Fibroblast of villous mesenchyme (primary cell): ENCODE data around the gene CNIH1. TPM values are rescaled to one million over a fixed set of nuclear protein-coding genes. Genes with fewer than 3 reads are reported as not detected.
"Not testable (repeated sequence)": the region's sequence is repeated elsewhere in the genome, so short reads cannot be mapped to it uniquely, and the experiment has no call there.

ENCODE experiments used
- DNase-seq: peaks from one replicate; pipeline ENCODE4 v3.0.0-alpha.2; 2010; ENCODE audit warnings: low read depth
- H3K4me3 ChIP-seq: 2 replicates; pipeline ENCODE4 v1.5.1; 2011; ENCODE audit warnings: low read depth, mild to moderate bottlenecking, low read length
- total RNA-seq: library from RNA; depleted of rRNA; stranded (reverse); fragments of >200 nt; gene quantifications from 2 replicates; pipeline ENCODE4 v1.2.3, GENCODE V29; 2012
- TF ChIP-seq, protein P1 (sequence below): IDR thresholded peaks from 2 replicates; pipeline ENCODE4 v1.5.1; 2012; ENCODE audit warnings: low read depth, mild to moderate bottlenecking, low read length; ENCODE audit not compliant: insufficient read depth

Gene CNIH1
- total RNA-seq, 1 donor = 94.1 TPM

DNA sequence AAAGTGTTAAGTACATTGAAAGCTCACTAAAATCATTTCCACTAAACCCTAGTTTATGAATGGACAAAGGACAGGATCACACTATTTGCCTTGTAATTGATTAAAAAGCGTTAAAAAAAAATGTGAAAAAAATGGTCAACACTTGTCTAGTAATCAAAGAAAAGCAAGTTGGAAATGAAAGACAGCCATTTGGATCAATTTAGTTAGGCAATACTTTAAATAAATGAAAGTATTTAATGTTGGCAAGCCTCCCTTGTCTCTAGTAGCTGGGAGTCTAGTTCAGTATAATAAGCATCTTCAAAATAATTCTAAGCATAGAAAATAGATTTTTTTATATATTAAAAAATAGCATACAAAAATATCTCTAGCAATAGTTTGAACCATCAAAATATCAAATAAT, 14.2 kb upstream of the CNIH1 start:
- H3K4me3 ChIP-seq = no peak overlapping the region
- TF ChIP-seq, protein P1, sequence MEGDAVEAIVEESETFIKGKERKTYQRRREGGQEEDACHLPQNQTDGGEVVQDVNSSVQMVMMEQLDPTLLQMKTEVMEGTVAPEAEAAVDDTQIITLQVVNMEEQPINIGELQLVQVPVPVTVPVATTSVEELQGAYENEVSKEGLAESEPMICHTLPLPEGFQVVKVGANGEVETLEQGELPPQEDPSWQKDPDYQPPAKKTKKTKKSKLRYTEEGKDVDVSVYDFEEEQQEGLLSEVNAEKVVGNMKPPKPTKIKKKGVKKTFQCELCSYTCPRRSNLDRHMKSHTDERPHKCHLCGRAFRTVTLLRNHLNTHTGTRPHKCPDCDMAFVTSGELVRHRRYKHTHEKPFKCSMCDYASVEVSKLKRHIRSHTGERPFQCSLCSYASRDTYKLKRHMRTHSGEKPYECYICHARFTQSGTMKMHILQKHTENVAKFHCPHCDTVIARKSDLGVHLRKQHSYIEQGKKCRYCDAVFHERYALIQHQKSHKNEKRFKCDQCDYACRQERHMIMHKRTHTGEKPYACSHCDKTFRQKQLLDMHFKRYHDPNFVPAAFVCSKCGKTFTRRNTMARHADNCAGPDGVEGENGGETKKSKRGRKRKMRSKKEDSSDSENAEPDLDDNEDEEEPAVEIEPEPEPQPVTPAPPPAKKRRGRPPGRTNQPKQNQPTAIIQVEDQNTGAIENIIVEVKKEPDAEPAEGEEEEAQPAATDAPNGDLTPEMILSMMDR = no peak
- DNase-seq = no peak

DNA sequence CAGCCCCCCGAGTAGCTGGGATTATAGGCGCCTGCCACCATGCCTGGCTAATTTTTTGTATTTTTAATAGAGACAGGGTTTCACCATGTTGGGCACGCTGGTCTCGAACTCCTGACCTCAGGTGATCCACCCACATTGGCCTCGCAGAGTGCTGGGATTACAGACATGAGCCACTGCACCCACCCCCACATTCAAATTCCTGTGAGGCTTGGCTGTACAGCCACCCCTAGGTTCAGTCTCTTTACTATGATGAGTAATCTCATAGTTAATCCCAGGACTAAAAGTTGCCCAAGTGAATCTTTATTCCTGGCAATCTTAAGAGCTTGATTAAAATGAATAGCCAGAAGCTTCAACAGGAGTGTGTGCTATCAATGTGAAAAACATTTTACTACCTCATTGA, 12.8 kb upstream of the CNIH1 start:
- H3K4me3 ChIP-seq, DNase-seq: not testable (repeated sequence)

DNA sequence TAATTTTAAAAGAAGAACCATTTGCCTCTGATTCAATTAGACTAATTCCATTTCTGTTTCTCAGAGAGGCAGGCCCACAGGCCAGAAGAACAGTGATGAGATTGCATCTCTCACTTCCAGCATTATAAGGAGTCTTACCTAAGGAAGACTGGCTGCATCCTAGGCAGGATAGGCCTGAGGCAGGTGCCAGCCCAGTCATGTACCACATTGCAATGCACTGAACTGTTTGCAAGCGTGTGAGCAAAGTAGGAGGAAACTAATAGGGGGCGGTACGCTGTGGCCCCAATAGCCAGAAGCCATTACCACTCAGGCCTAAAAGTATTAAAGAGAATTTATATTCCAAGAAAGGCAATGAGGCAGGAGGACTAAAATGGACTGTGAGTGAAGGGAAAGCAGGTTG, 12.1 kb upstream of the CNIH1 start:
- no peak overlapping the region for H3K4me3 ChIP-seq
- TF ChIP-seq, protein P1 = no peak
- no peak for DNase-seq

DNA sequence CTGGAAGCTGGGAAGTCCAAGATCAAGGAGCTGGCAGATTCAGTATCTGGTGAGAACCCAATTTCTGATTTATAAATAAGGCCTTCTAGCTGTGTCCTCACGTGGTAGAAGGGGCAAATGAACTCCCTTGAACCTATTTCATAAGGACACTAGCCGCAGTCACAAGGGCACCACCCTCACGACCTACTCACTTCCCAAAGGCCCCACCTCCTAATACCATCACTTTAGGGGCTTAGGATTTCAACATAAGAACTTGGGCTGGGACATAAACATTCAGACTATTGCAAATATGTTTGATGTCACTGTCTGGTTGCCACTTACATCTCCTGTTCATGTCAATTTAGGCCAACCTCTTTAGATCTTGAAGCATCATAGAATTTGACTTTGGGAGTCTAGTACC, 10.8 kb upstream of the CNIH1 start:
- TF ChIP-seq, protein P1 = no peak
- DNase-seq = no peak
- H3K4me3 ChIP-seq = no peak overlapping the region

DNA sequence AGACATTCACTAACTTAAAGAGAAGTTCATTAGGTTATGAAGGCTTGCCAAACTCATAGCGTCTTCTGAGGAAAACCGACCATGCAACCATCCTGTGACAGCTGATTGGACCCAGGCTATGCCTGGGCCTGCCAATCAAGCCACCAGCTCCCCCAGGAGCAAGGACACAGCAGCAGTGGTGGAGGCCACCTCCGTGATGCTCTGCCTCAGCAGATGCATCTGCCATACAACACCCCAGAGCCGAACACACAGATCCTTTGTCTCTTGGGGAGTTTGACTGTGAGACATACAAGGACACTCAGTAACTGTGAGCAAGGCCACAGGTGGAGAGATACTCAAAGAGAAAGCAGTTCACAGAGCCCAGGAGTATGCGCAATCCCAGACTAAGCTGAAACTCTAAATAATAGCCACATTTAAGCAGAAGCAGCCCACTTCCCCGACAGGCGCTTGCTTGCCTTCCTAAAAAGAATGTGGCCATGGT, 10.0 kb upstream of the CNIH1 start:
- TF ChIP-seq, protein P1 = no peak
- no peak for DNase-seq
- H3K4me3 ChIP-seq = no peak overlapping the region

DNA sequence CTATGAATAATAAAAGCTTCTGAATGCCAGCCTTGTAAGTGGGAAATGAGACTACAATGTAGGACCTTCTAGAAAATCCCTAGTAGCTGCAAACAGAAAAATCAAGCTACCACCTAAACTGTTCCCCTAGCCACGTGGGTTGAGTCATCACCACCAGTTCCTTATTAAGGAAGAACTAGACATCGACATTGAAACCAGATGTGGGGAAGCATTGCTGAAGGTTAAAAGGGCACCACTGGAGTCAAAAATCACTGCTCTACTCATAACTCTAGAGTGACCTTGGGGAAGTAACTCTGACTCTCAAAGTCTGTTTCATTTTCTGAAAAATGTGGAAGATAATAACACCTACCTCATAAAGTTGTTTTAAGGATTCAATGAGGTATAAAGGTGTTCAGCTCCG, 9.4 kb upstream of the CNIH1 start:
- H3K4me3 ChIP-seq = no peak overlapping the region
- TF ChIP-seq, protein P1 = no peak
- peak; percentile 83 for DNase-seq

DNA sequence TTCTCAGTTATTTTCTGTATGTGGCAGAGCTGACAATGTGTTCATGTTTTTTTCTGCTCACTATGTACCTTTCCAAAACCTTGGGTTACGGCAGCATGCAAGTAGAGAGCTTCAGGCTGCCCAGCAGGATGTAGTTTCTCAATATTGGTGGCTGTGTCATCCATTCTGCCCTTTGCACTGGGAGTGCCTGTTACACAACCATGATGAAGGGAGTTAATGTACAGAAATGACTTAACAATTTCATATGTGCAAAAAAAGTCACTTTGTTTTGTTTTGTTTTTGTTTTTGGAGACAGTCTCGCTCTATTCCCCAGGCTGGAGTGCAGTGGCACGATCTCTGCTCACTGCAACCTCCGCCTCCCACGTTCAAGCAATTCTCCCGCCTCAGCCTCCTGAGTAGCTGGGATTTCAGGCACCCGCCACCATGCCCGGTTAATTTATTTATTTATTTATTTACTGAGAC, 6.1 kb upstream of the CNIH1 start:
- H3K4me3 ChIP-seq = no peak overlapping the region
- DNase-seq = peak; percentile 83
- TF ChIP-seq, protein P1 = no peak
